ENCODE measurements around the gene GSPT2. TPM values are rescaled to one million over a fixed set of nuclear protein-coding genes. Genes with fewer than 3 reads are reported as not detected.

The GSPT2 gene
- total RNA-seq, 4 donors from 2014 or later = 1.0 to 5.0 (median 1.8) TPM

- Histone ChIP-seq H3K36me3 (no peaks in the 10 kb centered on the region), H3K9me3 (no peaks in the 10 kb centered on the region), H3K4me3 (no peak overlapping the region), H3K27ac (no peak overlapping the region), H3K4me1 (no peaks in the 10 kb centered on the region), H3K27me3 (no peaks in the 10 kb centered on the region)
- no peak for DNase-seq
- TF ChIP-seq POLR2A (IDR thresholded peaks at IDR 0.05) (no peak), CTCF (IDR thresholded peaks at IDR 0.05) (no peak)
Observed at GRCh38 chrX:51766546-51766945, 23.3 kb downstream of the GSPT2 start.

DNA sequence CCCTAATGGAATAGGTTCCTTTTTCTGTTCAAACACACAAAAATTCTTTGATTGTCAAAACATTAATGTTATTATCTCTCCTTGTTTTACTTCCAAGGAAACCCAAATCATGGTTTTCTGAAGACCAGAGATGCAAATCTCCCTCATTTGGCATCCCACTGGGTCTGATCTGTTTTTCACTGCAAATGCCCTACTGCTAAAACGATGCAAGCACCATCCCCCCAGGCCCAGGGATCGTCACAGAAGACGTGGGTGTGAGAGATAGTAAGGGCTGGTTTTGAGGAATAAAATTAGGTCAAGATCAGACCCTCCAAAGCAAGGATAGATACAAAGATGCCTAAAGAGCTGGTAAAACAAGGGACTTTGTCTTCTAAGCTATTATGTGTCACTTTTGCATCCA is 33.6 kb downstream of the GSPT2 start:
- DNase-seq = no peak
- TF ChIP-seq CTCF (IDR thresholded peaks at IDR 0.05) (no peak), POLR2A (IDR thresholded peaks at IDR 0.05) (no peak)
- Histone ChIP-seq H3K4me1 (no peaks in the 10 kb centered on the region), H3K4me3 (no peak overlapping the region), H3K27ac (no peak overlapping the region), H3K9me3 (no peaks in the 10 kb centered on the region), H3K27me3 (no peaks in the 10 kb centered on the region), H3K36me3 (no peaks in the 10 kb centered on the region)

- no peak for DNase-seq
- H3K9me3 ChIP-seq = no peaks in the 10 kb centered on the region
- H3K4me3 ChIP-seq = no peak overlapping the region
- no peak overlapping the region for H3K27ac ChIP-seq
- H3K4me1 ChIP-seq = no peaks in the 10 kb centered on the region
- H3K36me3 ChIP-seq = no peaks in the 10 kb centered on the region
- H3K27me3 ChIP-seq = no peaks in the 10 kb centered on the region
- TF ChIP-seq CTCF (IDR thresholded peaks at IDR 0.05) (no peak), POLR2A (IDR thresholded peaks at IDR 0.05) (no peak)
Observed at GRCh38 chrX:51779306-51779705, 36.1 kb downstream of the GSPT2 start.

DNA sequence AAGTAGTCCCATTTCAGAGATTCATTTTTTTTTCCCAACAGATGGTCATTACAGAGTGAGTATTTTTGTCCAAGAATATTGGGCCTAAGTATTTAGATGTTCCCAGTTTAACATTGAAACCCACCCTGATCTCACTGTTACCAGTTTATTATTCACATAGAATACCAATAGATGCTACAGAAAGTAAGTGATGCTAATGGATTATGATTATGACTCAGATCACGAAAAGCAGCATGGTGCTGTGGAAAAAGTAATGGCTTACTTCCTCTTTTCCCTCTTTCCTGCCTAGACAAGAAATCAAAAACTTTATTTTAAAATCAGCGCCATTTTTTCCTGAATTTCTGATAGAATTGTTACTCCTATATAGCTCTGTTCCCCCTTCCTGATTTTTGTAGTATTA is 51.9 kb downstream of the GSPT2 start:
- Histone ChIP-seq H3K27ac (no peak overlapping the region), H3K27me3 (no peaks in the 10 kb centered on the region), H3K9me3 (no peaks in the 10 kb centered on the region), H3K4me1 (no peaks in the 10 kb centered on the region), H3K4me3 (no peak overlapping the region), H3K36me3 (no peaks in the 10 kb centered on the region)
- no peak for DNase-seq
- TF ChIP-seq POLR2A (IDR thresholded peaks at IDR 0.05) (no peak), CTCF (IDR thresholded peaks at IDR 0.05) (no peak)

Other genes with a start within 250 kb of the GSPT2 start
- under 1 TPM in 1 of 4 donors, not detected in 3; 0.35 TPM for gene NUDT11, start 246.8 kb upstream of the GSPT2 start, total RNA-seq
- gene CENPVL3, start 124.5 kb upstream of the GSPT2 start, total RNA-seq = not detected
- gene CENPVL2, start 60.6 kb upstream of the GSPT2 start, total RNA-seq = not detected
- not detected for gene CENPVL1, start 32.9 kb upstream of the GSPT2 start, total RNA-seq
- gene MAGED1, start 150.2 kb downstream of the GSPT2 start, total RNA-seq = 10 to 100 TPM; 35.6 to 42.1 (median 36.9) TPM